Left lung (tissue), 10 donors: Measurements from ENCODE around the gene CHN1. TPM values are rescaled to one million over a fixed set of nuclear protein-coding genes. Genes with fewer than 3 reads are reported as not detected.

ENCODE experiments used
- ATAC-seq: fragments of 200-7000 bp; cut with Tn5 transposase; one replicate; pipeline ENCODE4 v1.9.1; 2020; ENCODE audit warnings: moderate library complexity
- DNase-seq, 4 donors: peaks; one replicate each; pipeline ENCODE4 v3.0.0-alpha.2; 2013 to 2020
- H3K27ac ChIP-seq, 2 donors: fragments of 200-600 bp; sonication (generic) in 1 of 2; one replicate each; pipeline versions ENCODE4 v1.5.0 to v1.8.0; 2020 to 2021
- H3K27me3 ChIP-seq, 2 donors: fragments of 200-600 bp; sonication (generic) in 1 of 2; one replicate each; pipeline versions ENCODE4 v1.5.0 to v1.8.0; 2020 to 2021
- H3K36me3 ChIP-seq, 2 donors: fragments of 200-600 bp; sonication (generic) in 1 of 2; one replicate each; pipeline versions ENCODE4 v1.5.0 to v1.8.0; 2020 to 2021
- H3K4me1 ChIP-seq, 2 donors: fragments of 200-600 bp; one replicate each; pipeline ENCODE4 v1.8.0; 2021
- H3K4me3 ChIP-seq, 2 donors: fragments of 200-600 bp; sonication (generic) in 1 of 2; one replicate each; pipeline versions ENCODE4 v1.5.0 to v1.8.0; 2020 to 2021; ENCODE audit warnings: mild to moderate bottlenecking in 1 of 2
- H3K9me3 ChIP-seq, 2 donors: fragments of 200-600 bp; sonication (generic) in 1 of 2; one replicate each; pipeline versions ENCODE4 v1.5.0 to v1.8.0; 2020 to 2021
- CTCF ChIP-seq, 2 donors: fragments of 200-600 bp; sonication (generic) in 1 of 2; IDR thresholded peaks; one replicate each; pipeline versions ENCODE4 v1.5.0 to v1.8.0; 2021; ENCODE audit warnings: antibody characterized with exemption in 2 of 2
- intact Hi-C, 2 donors: fragments of 100-400 bp; cut with DNase I; formaldehyde crosslinking; loops; one replicate each; pipeline versions ENCODE4 v1.11.2 to v1.14.2; 2022
- polyA plus RNA-seq, 6 donors: library from polyadenylated mRNA; unstranded; fragments of 120-200 nt; gene quantifications; one replicate each; pipeline ENCODE4 v1.2.1, GENCODE V29; 2013; ENCODE audit not compliant: insufficient read length in 6 of 6
- total RNA-seq, 2 donors: library from RNA; stranded (reverse); fragmentation: NEBNext Ultra II Directional; extraction: Animal tissue kit (Norgen Biotek cat#: 25700); gene quantifications; one replicate each; pipeline ENCODE4 v1.2.1, GENCODE V29; 2021
- donor health status: DM: no; HTN: yes; CAD: no.
- donor health status: DM: no; HTN: no; CAD: no.

Gene CHN1
- total and polyA plus RNA-seq, 8 donors = 27.4 to 170 (median 99.9) TPM

GRCh38 chr2:174780191-174780840, 224.9 kb downstream of the CHN1 start:
- no peaks in the 10 kb centered on the region for H3K9me3 ChIP-seq
- H3K4me3 ChIP-seq = no peak overlapping the region
- no peak for DNase-seq
- H3K27ac ChIP-seq = no peak overlapping the region
- no peaks in the 10 kb centered on the region for H3K36me3 ChIP-seq
- intact Hi-C loops = no loop called here
- H3K4me1 ChIP-seq = peaks cover 11 to 12% of the 10 kb centered on the region in 2 donors
- no peak for TF ChIP-seq CTCF (IDR thresholded peaks at IDR 0.05)
- H3K27me3 ChIP-seq = no peaks in the 10 kb centered on the region
- ATAC-seq = no peak

GRCh38 chr2:174779361-174779928, 225.7 kb downstream of the CHN1 start:
- Histone ChIP-seq H3K36me3 (no peaks in the 10 kb centered on the region), H3K4me1 (peaks cover 11 to 12% of the 10 kb centered on the region in 2 donors), H3K9me3 (no peaks in the 10 kb centered on the region), H3K27ac (peak overlapping the region in 1 of 2 donors; percentile 43), H3K4me3 (no peak overlapping the region), H3K27me3 (no peaks in the 10 kb centered on the region)
- DNase-seq (no peak), ATAC-seq (no peak)
- no peak for TF ChIP-seq CTCF (IDR thresholded peaks at IDR 0.05)
- intact Hi-C loops = no loop called here

- H3K4me1 ChIP-seq = peaks cover 11 to 12% of the 10 kb centered on the region in 2 donors
- DNase-seq (peak in 3 of 4 donors; percentile 77 to 90 (median 80)), ATAC-seq (peak; percentile 90)
- H3K27ac ChIP-seq = peak overlapping the region; percentile 43 to 72
- H3K9me3 ChIP-seq = no peaks in the 10 kb centered on the region
- no peaks in the 10 kb centered on the region for H3K36me3 ChIP-seq
- no peaks in the 10 kb centered on the region for H3K27me3 ChIP-seq
- H3K4me3 ChIP-seq = no peak overlapping the region
- intact Hi-C loops = no loop called here
- TF ChIP-seq CTCF (IDR thresholded peaks at IDR 0.05) = no peak
Measured at GRCh38 chr2:174778085-174778981, 226.8 kb downstream of the CHN1 start.

GRCh38 chr2:174777347-174778084, 227.7 kb downstream of the CHN1 start:
- intact Hi-C loops = no loop called here
- Histone ChIP-seq H3K9me3 (no peaks in the 10 kb centered on the region), H3K27ac (peak overlapping the region; percentile 43 to 72), H3K27me3 (no peaks in the 10 kb centered on the region), H3K4me1 (peaks cover 11 to 12% of the 10 kb centered on the region in 2 donors), H3K4me3 (no peak overlapping the region), H3K36me3 (no peaks in the 10 kb centered on the region)
- TF ChIP-seq CTCF (IDR thresholded peaks at IDR 0.05) = no peak
- DNase-seq (no peak), ATAC-seq (no peak)
